Astrocyte (in vitro differentiated cells and primary cell): ENCODE results near the gene ITFG1. TPM values are rescaled to one million over a fixed set of nuclear protein-coding genes. Genes with fewer than 3 reads are reported as not detected.
A peak's percentile ranks its signal among the peaks of the same experiment; 100 is the strongest.

Source experiments
- DNase-seq: peaks from one replicate; pipeline ENCODE4 v3.0.0-alpha.2; 2010; ENCODE audit warnings: low read depth
- FAIRE-seq: peaks from 2 replicates; lab custom pipeline; 2011; peaks lifted over from hg19 to GRCh38; lab: Jason Lieb, UNC
- H2AFZ ChIP-seq: 2 replicates; pipeline ENCODE4 v1.6.0; 2012; ENCODE audit warnings: low read depth, low read length, inconsistent platforms
- H3K27ac ChIP-seq: 2 replicates; pipeline ENCODE4 v1.5.1; 2011; ENCODE audit warnings: low read depth, low read length, inconsistent platforms
- H3K27me3 ChIP-seq: 2 replicates; pipeline ENCODE4 v1.6.0; 2011; ENCODE audit warnings: low read length, inconsistent platforms; ENCODE audit not compliant: insufficient read depth
- H3K36me3 ChIP-seq: 2 replicates; pipeline ENCODE4 v1.5.1; 2011; ENCODE audit warnings: low read length, inconsistent platforms; ENCODE audit not compliant: insufficient read depth
- H3K4me1 ChIP-seq: 2 replicates; pipeline ENCODE4 v1.5.1; 2011; ENCODE audit warnings: low read length, inconsistent platforms; ENCODE audit not compliant: insufficient read depth
- H3K4me2 ChIP-seq: 2 replicates; pipeline ENCODE4 v1.6.0; 2012; ENCODE audit warnings: low read length, inconsistent platforms
- H3K4me3 ChIP-seq: 2 replicates; pipeline ENCODE4 v1.5.1; 2011; ENCODE audit warnings: low read depth, mild to moderate bottlenecking, low read length, inconsistent platforms; ENCODE audit not compliant: insufficient read depth
- H3K79me2 ChIP-seq: 2 replicates; pipeline ENCODE4 v1.6.0; 2012; ENCODE audit warnings: mild to moderate bottlenecking, low read length, inconsistent platforms; ENCODE audit not compliant: insufficient read depth
- H3K9ac ChIP-seq: 2 replicates; pipeline ENCODE4 v1.6.0; 2012; ENCODE audit warnings: mild to moderate bottlenecking, low read length, inconsistent platforms
- H3K9me3 ChIP-seq: 2 replicates; pipeline ENCODE4 v1.5.1; 2012; ENCODE audit warnings: low read depth, mild to moderate bottlenecking, low read length, inconsistent platforms; ENCODE audit not compliant: insufficient read depth
- H4K20me1 ChIP-seq: 2 replicates; pipeline ENCODE4 v1.6.0; 2012; ENCODE audit warnings: low read length, inconsistent platforms; ENCODE audit not compliant: insufficient read depth
- H3K27ac Mint-ChIP-seq: one replicate; pipeline ENCODE4 v1.8.0; 2021; ENCODE audit warnings: mild to moderate bottlenecking, mixed read lengths; ENCODE audit not compliant: unreplicated experiment
- H3K27me3 Mint-ChIP-seq: one replicate; pipeline ENCODE4 v1.8.0; 2021; ENCODE audit warnings: low read depth, mixed read lengths; ENCODE audit not compliant: unreplicated experiment
- H3K36me3 Mint-ChIP-seq: one replicate; pipeline ENCODE4 v1.8.0; 2021; ENCODE audit warnings: low read depth, mixed read lengths; ENCODE audit not compliant: unreplicated experiment
- H3K4me1 Mint-ChIP-seq: one replicate; pipeline ENCODE4 v1.8.0; 2021; ENCODE audit warnings: low read depth, mixed read lengths; ENCODE audit not compliant: unreplicated experiment
- H3K4me3 Mint-ChIP-seq: one replicate; pipeline ENCODE4 v1.8.0; 2021; ENCODE audit warnings: mild to moderate bottlenecking, moderate library complexity, mixed read lengths; ENCODE audit not compliant: unreplicated experiment
- H3K9me3 Mint-ChIP-seq: one replicate; pipeline ENCODE4 v1.8.0; 2021; ENCODE audit warnings: mild to moderate bottlenecking, mixed read lengths; ENCODE audit not compliant: unreplicated experiment
- CTCF ChIP-seq: IDR thresholded peaks from 2 replicates; pipeline ENCODE4 v1.5.1; 2011; ENCODE audit warnings: low read depth, mild to moderate bottlenecking, inconsistent platforms, low read length, moderate library complexity; ENCODE audit not compliant: insufficient read depth
- EZH2 ChIP-seq: IDR thresholded peaks from 2 replicates; pipeline ENCODE4 v1.6.1; 2012; ENCODE audit warnings: mild to moderate bottlenecking, low read length, inconsistent platforms; ENCODE audit not compliant: insufficient read depth
- total RNA-seq: library from RNA; stranded (reverse); gene quantifications from 2 replicates; pipeline ENCODE4 v1.2.1, GENCODE V29; 2021

ITFG1 gene
- total RNA-seq, 1 donor from 2014 or later = 52.7 TPM

- Histone ChIP-seq H4K20me1 (no peaks in the 10 kb centered on the region), H3K9ac (no peak overlapping the region), H3K4me3 (no peak overlapping the region), H2AFZ (no peak overlapping the region), H3K4me1 (no peaks in the 10 kb centered on the region), H3K36me3 (no peaks in the 10 kb centered on the region), H3K79me2 (no peaks in the 10 kb centered on the region), H3K4me2 (no peak overlapping the region), H3K9me3 (no peaks in the 10 kb centered on the region), H3K27ac (no peak overlapping the region), H3K27me3 (no peaks in the 10 kb centered on the region)
- DNase-seq = no peak
- no peak overlapping the region for H3K27ac Mint-ChIP-seq
- no peak for TF ChIP-seq CTCF
- TF ChIP-seq EZH2 = no peak
- no peak for FAIRE-seq
- no peak overlapping the region for H3K4me3 Mint-ChIP-seq
- peaks cover 12% of the 10 kb centered on the region for H3K4me1 Mint-ChIP-seq
- H3K27me3 Mint-ChIP-seq = no peaks in the 10 kb centered on the region
- no peaks in the 10 kb centered on the region for H3K36me3 Mint-ChIP-seq
- H3K9me3 Mint-ChIP-seq = no peaks in the 10 kb centered on the region
Observed at GRCh38 chr16:47316442-47317015, 144.3 kb downstream of the ITFG1 start.

- Histone ChIP-seq H3K27me3 (no peaks in the 10 kb centered on the region), H4K20me1 (no peaks in the 10 kb centered on the region), H3K4me2 (no peak overlapping the region), H3K27ac (no peak overlapping the region), H2AFZ (no peak overlapping the region), H3K79me2 (no peaks in the 10 kb centered on the region), H3K4me1 (no peaks in the 10 kb centered on the region), H3K36me3 (peaks cover 3% of the 10 kb centered on the region), H3K9ac (no peak overlapping the region), H3K9me3 (no peaks in the 10 kb centered on the region), H3K4me3 (no peak overlapping the region)
- DNase-seq (peak; percentile 52), FAIRE-seq (no peak)
- TF ChIP-seq CTCF (no peak), EZH2 (no peak)
- H3K27me3 Mint-ChIP-seq = no peaks in the 10 kb centered on the region
- H3K4me3 Mint-ChIP-seq = no peak overlapping the region
- peak overlapping the region; percentile 18 for H3K27ac Mint-ChIP-seq
- no peaks in the 10 kb centered on the region for H3K36me3 Mint-ChIP-seq
- peaks cover 9% of the 10 kb centered on the region for H3K4me1 Mint-ChIP-seq
- H3K9me3 Mint-ChIP-seq = no peaks in the 10 kb centered on the region
Observed at GRCh38 chr16:47311738-47312505, 148.9 kb downstream of the ITFG1 start.

- H4K20me1 ChIP-seq = no peaks in the 10 kb centered on the region
- Mint-ChIP-seq H3K27me3 (no peaks in the 10 kb centered on the region), H3K9me3 (no peaks in the 10 kb centered on the region), H3K4me3 (no peak overlapping the region), H3K4me1 (peaks cover 9% of the 10 kb centered on the region), H3K36me3 (no peaks in the 10 kb centered on the region), H3K27ac (no peak overlapping the region)
- H3K36me3 ChIP-seq = peaks cover 3% of the 10 kb centered on the region
- DNase-seq (no peak), FAIRE-seq (no peak)
- no peak overlapping the region for H3K9ac ChIP-seq
- TF ChIP-seq EZH2 (no peak), CTCF (no peak)
- no peaks in the 10 kb centered on the region for H3K4me1 ChIP-seq
- H3K27ac ChIP-seq = no peak overlapping the region
- no peak overlapping the region for H3K4me2 ChIP-seq
- no peak overlapping the region for H2AFZ ChIP-seq
- no peak overlapping the region for H3K4me3 ChIP-seq
- H3K9me3 ChIP-seq = no peaks in the 10 kb centered on the region
- H3K27me3 ChIP-seq = no peaks in the 10 kb centered on the region
- H3K79me2 ChIP-seq = no peaks in the 10 kb centered on the region
Observed at GRCh38 chr16:47310792-47311211, 150.1 kb downstream of the ITFG1 start.
